HS-5 (cell line): ENCODE data around the gene SAMSN1.
A peak's percentile ranks its signal among the peaks of the same experiment; 100 is the strongest.
"Not testable (repeated sequence)": the region's sequence is repeated elsewhere in the genome, so short reads cannot be mapped to it uniquely, and the experiment has no call there.

Experiments used
- DNase-seq: peaks from one replicate; pipeline ENCODE4 v3.0.0-alpha.2; 2012; ENCODE audit warnings: low read depth

Gene SAMSN1

GRCh38 chr21:14562959-14563358, 16.8 kb upstream of the SAMSN1 start:
- DNase-seq: no peak

GRCh38 chr21:14560555-14560954, 14.4 kb upstream of the SAMSN1 start:
- no peak for DNase-seq

- DNase-seq: no peak
Measured at GRCh38 chr21:14560139-14560538, 14.0 kb upstream of the SAMSN1 start.

- no peak for DNase-seq
Measured at GRCh38 chr21:14559102-14559501, 13.0 kb upstream of the SAMSN1 start.

- no peak for DNase-seq
Measured at GRCh38 chr21:14557413-14557812, 11.3 kb upstream of the SAMSN1 start.

GRCh38 chr21:14554948-14555347, 8.8 kb upstream of the SAMSN1 start:
- DNase-seq: no peak

GRCh38 chr21:14553422-14553821, 7.3 kb upstream of the SAMSN1 start:
- DNase-seq: no peak

- no peak for DNase-seq
Measured at GRCh38 chr21:14551741-14552140, 5.6 kb upstream of the SAMSN1 start.

GRCh38 chr21:14550135-14550534, 4.0 kb upstream of the SAMSN1 start:
- no peak for DNase-seq

- DNase-seq: no peak
Measured at GRCh38 chr21:14548779-14549178, 2.7 kb upstream of the SAMSN1 start.

- DNase-seq: no peak
Measured at GRCh38 chr21:14547834-14548513, 1.9 kb upstream of the SAMSN1 start.

GRCh38 chr21:14546719-14547118, 604 bp upstream of the SAMSN1 start:
- not testable (repeated sequence) for DNase-seq

GRCh38 chr21:14543983-14544382, 2.1 kb downstream of the SAMSN1 start:
- DNase-seq: no peak

GRCh38 chr21:14542638-14543037, 3.5 kb downstream of the SAMSN1 start:
- no peak for DNase-seq

GRCh38 chr21:14541841-14542490, 4.1 kb downstream of the SAMSN1 start:
- no peak for DNase-seq

GRCh38 chr21:14538483-14538882, 7.6 kb downstream of the SAMSN1 start:
- no peak for DNase-seq

- no peak for DNase-seq
Measured at GRCh38 chr21:14536929-14537328, 9.2 kb downstream of the SAMSN1 start.

GRCh38 chr21:14535702-14536101, 10.4 kb downstream of the SAMSN1 start:
- DNase-seq: no peak

- DNase-seq: peak; percentile 84
Measured at GRCh38 chr21:14533499-14534428, 12.4 kb downstream of the SAMSN1 start.

GRCh38 chr21:14531757-14532316, 14.3 kb downstream of the SAMSN1 start:
- no peak for DNase-seq

- no peak for DNase-seq
Measured at GRCh38 chr21:14530592-14530991, 15.5 kb downstream of the SAMSN1 start.

- DNase-seq: no peak
Measured at GRCh38 chr21:14528815-14529214, 17.3 kb downstream of the SAMSN1 start.
